HEK293T (cell line): ENCODE measurements around the gene CCDC142.

ENCODE experiments used
- CTCF ChIA-PET: fragments of 350-600 bp; formaldehyde crosslinking; extraction: SDS; loops from one replicate; lab custom pipeline; 2021; ENCODE audit warnings: antibody characterized with exemption, inconsistent platforms; lab: Yijun Ruan, JAX
- POLR2A ChIA-PET: fragments of 350-600 bp; formaldehyde crosslinking; extraction: SDS; loops from one replicate; lab custom pipeline; 2020; ENCODE audit warnings: antibody characterized with exemption, inconsistent platforms; lab: Yijun Ruan, JAX
- DNase-seq: peaks from one replicate; pipeline ENCODE4 v3.0.0; 2012; ENCODE audit warnings: mixed read lengths; ENCODE audit errors: extremely low spot score
- ARNT ChIP-seq: fragments of 450-650 bp; IDR thresholded peaks from 2 replicates; pipeline ENCODE4 v1.6.1; 2017; ENCODE audit warnings: mild to moderate bottlenecking
- BHLHE40 ChIP-seq: fragments of 450-650 bp; IDR thresholded peaks from 2 replicates; pipeline ENCODE4 v1.6.1; 2016; ENCODE audit warnings: mild to moderate bottlenecking, moderate library complexity, borderline replicate concordance
- CTBP1 ChIP-seq: fragments of 450-650 bp; IDR thresholded peaks from 2 replicates; pipeline ENCODE4 v1.6.1; 2016; ENCODE audit warnings: borderline replicate concordance
- ELF4 ChIP-seq: fragments of 450-650 bp; IDR thresholded peaks from 2 replicates; pipeline ENCODE4 v1.6.1; 2017; ENCODE audit warnings: antibody characterized with exemption
- FOXA1 ChIP-seq: fragments of 450-650 bp; IDR thresholded peaks from 2 replicates; pipeline ENCODE4 v1.6.1; 2016; ENCODE audit warnings: mild to moderate bottlenecking
- FOXK2 ChIP-seq: fragments of 450-650 bp; IDR thresholded peaks from 2 replicates; pipeline ENCODE4 v1.6.1; 2016; ENCODE audit warnings: mild to moderate bottlenecking
- FOXM1 ChIP-seq: fragments of 450-650 bp; IDR thresholded peaks from 2 replicates; pipeline ENCODE4 v1.6.1; 2017; ENCODE audit warnings: mild to moderate bottlenecking, borderline replicate concordance
- HDGF ChIP-seq: fragments of 450-650 bp; IDR thresholded peaks from 2 replicates; pipeline ENCODE4 v1.6.1; 2017; ENCODE audit warnings: antibody characterized with exemption, borderline replicate concordance
- L3MBTL2 ChIP-seq: fragments of 450-650 bp; conservative IDR thresholded peaks from 2 replicates; pipeline ENCODE4 v1.6.1; 2016; ENCODE audit warnings: mild to moderate bottlenecking
- LEF1 ChIP-seq: fragments of 450-650 bp; IDR thresholded peaks from 2 replicates; pipeline ENCODE4 v1.6.1; 2017; ENCODE audit warnings: mild to moderate bottlenecking, borderline replicate concordance
- NFRKB ChIP-seq: fragments of 450-650 bp; IDR thresholded peaks from 2 replicates; pipeline ENCODE4 v1.6.1; 2016; ENCODE audit warnings: mild to moderate bottlenecking, moderate library complexity
- SP1 ChIP-seq: fragments of 450-650 bp; IDR thresholded peaks from 2 replicates; pipeline ENCODE4 v1.6.1; 2017
- SUZ12 ChIP-seq: fragments of 450-650 bp; IDR thresholded peaks from 2 replicates; pipeline ENCODE4 v1.6.1; 2016; ENCODE audit warnings: mild to moderate bottlenecking
- TARDBP ChIP-seq: fragments of 450-650 bp; IDR thresholded peaks from 2 replicates; pipeline ENCODE4 v1.6.1; 2016
- ZNF384 ChIP-seq: fragments of 450-650 bp; IDR thresholded peaks from 2 replicates; pipeline ENCODE4 v1.6.1; 2016
- TF ChIP-seq, protein P1 (sequence below): fragments of 450-650 bp; IDR thresholded peaks from 2 replicates; pipeline ENCODE4 v1.6.1; 2016

CCDC142 gene

DNA sequence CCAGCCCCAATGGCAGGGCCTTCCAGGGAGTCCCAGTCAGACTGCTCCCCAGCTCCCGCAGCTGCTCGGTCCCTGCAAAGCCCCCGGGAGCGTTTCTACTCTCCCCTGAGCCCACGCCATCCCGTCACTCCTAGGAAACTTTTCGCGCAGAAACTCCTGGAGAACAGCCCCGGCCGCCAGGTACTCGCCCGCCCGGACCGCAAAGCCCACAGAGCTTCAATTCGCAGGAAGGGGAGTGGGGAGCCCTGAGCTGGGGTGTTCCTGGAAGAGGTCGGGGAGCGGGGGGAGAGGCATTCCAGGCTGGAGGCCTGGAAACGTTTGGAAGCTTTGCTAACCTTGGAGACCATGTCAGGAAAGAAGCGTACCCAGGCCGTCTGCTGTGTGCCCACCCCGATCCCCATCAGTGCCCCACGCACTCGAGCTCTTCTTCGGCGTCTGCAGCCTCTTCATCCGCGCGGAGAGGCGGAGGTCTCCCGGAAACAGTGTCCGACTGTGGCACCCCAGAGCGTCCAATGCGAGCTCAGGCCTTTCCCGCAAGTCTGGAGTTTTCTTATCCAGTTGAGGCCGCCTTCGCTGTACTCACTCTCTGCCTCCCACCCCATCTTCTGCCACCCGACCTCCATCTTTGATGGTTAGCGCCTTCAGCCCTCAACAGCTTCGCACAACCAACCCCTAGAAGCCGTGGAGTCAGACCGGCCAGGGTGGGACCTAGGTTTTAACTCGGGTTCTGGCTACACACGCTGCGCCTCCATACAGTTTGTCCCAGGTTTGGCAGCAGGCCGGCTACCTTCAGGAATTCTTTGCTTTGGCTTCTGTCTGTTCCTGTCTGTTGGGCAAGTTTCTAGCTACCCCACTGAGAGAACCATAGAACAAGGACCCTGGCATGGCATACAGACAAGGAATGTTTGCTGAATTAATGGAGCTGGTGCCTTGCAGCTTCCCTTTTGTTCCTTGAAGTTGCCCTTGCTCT lies 21.0 kb upstream of the CCDC142 start:
- TF ChIP-seq, protein P1, sequence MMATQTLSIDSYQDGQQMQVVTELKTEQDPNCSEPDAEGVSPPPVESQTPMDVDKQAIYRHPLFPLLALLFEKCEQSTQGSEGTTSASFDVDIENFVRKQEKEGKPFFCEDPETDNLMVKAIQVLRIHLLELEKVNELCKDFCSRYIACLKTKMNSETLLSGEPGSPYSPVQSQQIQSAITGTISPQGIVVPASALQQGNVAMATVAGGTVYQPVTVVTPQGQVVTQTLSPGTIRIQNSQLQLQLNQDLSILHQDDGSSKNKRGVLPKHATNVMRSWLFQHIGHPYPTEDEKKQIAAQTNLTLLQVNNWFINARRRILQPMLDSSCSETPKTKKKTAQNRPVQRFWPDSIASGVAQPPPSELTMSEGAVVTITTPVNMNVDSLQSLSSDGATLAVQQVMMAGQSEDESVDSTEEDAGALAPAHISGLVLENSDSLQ, result no peak
- TF ChIP-seq ELF4 (no peak), SP1 (no peak), FOXK2 (no peak), BHLHE40 (no peak), ARNT (no peak), NFRKB (no peak), HDGF (no peak), SUZ12 (no peak), FOXM1 (no peak), CTBP1 (no peak), ZNF384 (no peak), TARDBP (no peak), FOXA1 (no peak), L3MBTL2 (no peak), LEF1 (no peak)
- CTCF ChIA-PET, result interaction anchor here (0.6 to 1.4 kb wide), 2 partner anchors 21 to 41 kb away, joined by 4 to 6 read pairs; partner anchors contain the start of genes CCDC142 and TTC31
- DNase-seq, result no peak
- POLR2A ChIA-PET, result interaction anchor here (0.8 to 1.5 kb wide), 5 partner anchors 10 to 45 kb away, joined by 3 to 6 read pairs (median 4); partner anchors contain the start of genes MRPL53, TTC31 and WBP1

DNA sequence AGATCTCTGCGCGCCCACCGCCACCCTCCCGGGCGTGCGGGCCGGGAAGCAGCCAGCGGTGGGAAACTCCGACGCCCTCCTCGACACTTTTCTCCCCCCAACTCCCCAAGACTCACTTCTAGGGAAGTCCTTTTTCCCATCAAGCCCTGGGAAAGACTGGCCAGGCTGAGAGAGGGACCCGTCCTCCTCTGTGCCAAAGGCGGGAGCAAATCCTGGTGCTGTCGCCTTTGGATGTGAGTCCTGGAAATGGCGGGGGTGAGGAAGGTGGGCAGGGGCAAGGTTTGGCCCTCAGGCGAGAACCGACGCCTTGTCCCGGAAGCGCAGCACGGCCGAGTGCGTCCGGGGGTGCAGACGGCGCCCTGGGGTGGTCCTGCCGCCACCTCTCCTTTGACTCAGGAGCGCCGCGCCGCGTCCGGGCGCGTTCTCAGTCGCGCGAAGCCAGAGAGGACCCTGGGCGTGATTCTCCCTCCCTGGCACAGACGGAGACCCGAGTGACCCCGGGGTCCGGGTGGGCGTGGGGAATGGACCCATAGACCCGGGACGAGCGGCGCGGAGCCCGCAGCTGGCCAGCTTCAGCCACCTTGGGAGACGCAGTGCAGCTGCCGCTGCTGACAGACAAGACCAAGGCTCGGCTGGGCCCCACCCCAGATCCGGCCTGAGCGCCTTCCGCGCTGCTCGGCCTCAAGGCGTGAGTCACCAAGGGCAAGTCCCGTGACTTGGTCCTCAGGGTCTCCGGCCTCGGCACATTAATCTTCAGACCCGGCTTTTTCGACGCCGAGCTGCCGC lies 20.1 kb upstream of the CCDC142 start:
- POLR2A ChIA-PET, result interaction anchor here (0.9 to 2.9 kb wide), 4 partner anchors 9 to 45 kb away, joined by 3 to 18 read pairs (median 5); partner anchors contain the start of genes CCDC142, MRPL53, TTC31 and WBP1

DNA sequence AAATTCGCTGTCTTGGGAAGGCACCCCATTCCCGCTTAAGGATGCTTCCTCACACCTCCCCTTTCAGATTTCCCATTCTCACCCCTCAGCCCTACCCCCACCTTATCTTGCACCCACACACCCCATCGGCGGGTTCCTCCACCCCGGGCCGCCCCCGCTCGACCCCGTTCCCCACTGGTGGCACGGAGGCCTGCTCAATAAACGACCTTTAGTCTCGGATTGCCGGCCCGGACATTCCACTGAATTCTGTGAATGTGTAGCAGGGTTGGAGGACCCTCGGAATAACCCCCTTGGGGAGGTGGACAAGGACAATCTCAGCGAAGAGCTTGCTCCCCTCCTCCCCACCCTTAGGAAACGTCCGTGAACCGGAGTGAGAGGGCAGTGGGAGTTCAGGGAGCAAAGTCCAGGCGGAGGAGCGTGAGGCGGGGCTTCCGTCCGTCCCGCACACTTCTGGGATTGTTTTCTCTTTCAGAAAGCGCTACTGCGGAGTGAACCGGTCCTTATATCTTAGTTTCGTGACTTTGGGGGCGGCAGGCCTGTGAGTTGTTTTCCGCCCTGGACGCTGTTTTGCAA lies 19.4 kb upstream of the CCDC142 start:
- TF ChIP-seq FOXK2, result no peak
- TF ChIP-seq BHLHE40, result no peak
- no peak for TF ChIP-seq HDGF
- TF ChIP-seq L3MBTL2, result no peak
- TF ChIP-seq NFRKB, result no peak
- TF ChIP-seq, protein P1, result no peak
- no peak for TF ChIP-seq ARNT
- TF ChIP-seq SUZ12, result no peak
- TF ChIP-seq TARDBP, result no peak
- no peak for TF ChIP-seq FOXA1
- TF ChIP-seq ELF4, result no peak
- no peak for TF ChIP-seq LEF1
- TF ChIP-seq ZNF384, result no peak
- TF ChIP-seq SP1, result no peak
- TF ChIP-seq CTBP1, result no peak
- DNase-seq, result peak; percentile 23
- ChIA-PET CTCF (no interaction called here), POLR2A (interaction anchor here (1.3 to 2.9 kb wide), 3 partner anchors 8 to 29 kb away, joined by 3 to 18 read pairs (median 9); partner anchors contain the start of genes CCDC142 and TTC31)

More for the DNA sequence above, 20.1 kb upstream of the CCDC142 start:
- DNase-seq, result peak; percentile 53
- TF ChIP-seq FOXM1 (no peak), FOXA1 (no peak), TARDBP (no peak), FOXK2 (no peak), L3MBTL2 (peak; percentile 68), CTBP1 (no peak), NFRKB (no peak)
- TF ChIP-seq, protein P1, result no peak
- CTCF ChIA-PET, result interaction anchor here (1.4 kb wide), 1 partner anchor 20 kb away, joined by 6 read pairs; the partner anchor contains the start of genes CCDC142 and TTC31

- CTCF ChIA-PET, result interaction anchor here (0.6 kb wide), 1 partner anchor 15 kb away, joined by 5 read pairs; no protein-coding TSS in a partner anchor
- TF ChIP-seq, protein P1, result no peak
- TF ChIP-seq FOXK2, result no peak
- TF ChIP-seq ARNT, result no peak
- no peak for TF ChIP-seq NFRKB
- TF ChIP-seq HDGF, result no peak
- TF ChIP-seq ZNF384, result no peak
- POLR2A ChIA-PET, result interaction anchor here (1.0 to 2.9 kb wide), 5 partner anchors 9 to 87 kb away, joined by 3 to 18 read pairs (median 5); partner anchors contain the start of genes CCDC142 and TTC31
- no peak for DNase-seq
Observed at GRCh38 chr2:74501335-74502071, 18.7 kb upstream of the CCDC142 start.
